Endothelial cell of umbilical vein (primary cell): ENCODE measurements around the gene AMIGO1.

Experiments used
- CTCF ChIP-seq, 2 donors: IDR thresholded peaks; 1 replicate in 1 of 2; 2 replicates in 1 of 2; pipeline ENCODE4 v1.5.1; 2011; ENCODE audit warnings: low read length in 2 of 2, mild to moderate bottlenecking in 2 of 2, moderate library complexity in 2 of 2, control low read depth in 1 of 2, inconsistent platforms in 1 of 2, low read depth in 1 of 2; ENCODE audit not compliant: insufficient read depth in 1 of 2; ENCODE audit errors: extremely low read depth in 1 of 2
- EZH2 ChIP-seq: IDR thresholded peaks from 2 replicates; pipeline ENCODE4 v1.6.1; 2012; ENCODE audit warnings: borderline replicate concordance, low read depth, mild to moderate bottlenecking, moderate library complexity, low read length, inconsistent platforms; ENCODE audit not compliant: severe bottlenecking
- FOS ChIP-seq: IDR thresholded peaks from 2 replicates; pipeline ENCODE4 v1.6.1; 2011; ENCODE audit warnings: mild to moderate bottlenecking, low read length, moderate library complexity, borderline replicate concordance; ENCODE audit not compliant: insufficient read depth
- GATA2 ChIP-seq: IDR thresholded peaks from 2 replicates; pipeline ENCODE4 v1.7.0; 2011; ENCODE audit warnings: low read depth, mild to moderate bottlenecking, moderate library complexity, mixed read lengths, low read length; ENCODE audit not compliant: insufficient read length, insufficient read depth
- MAX ChIP-seq: IDR thresholded peaks from 2 replicates; pipeline ENCODE4 v1.6.1; 2011; ENCODE audit not compliant: insufficient read depth, insufficient read length
- MYC ChIP-seq: IDR thresholded peaks from one replicate; pipeline ENCODE4 v1.6.1; 2011; ENCODE audit warnings: mild to moderate bottlenecking, low read depth, low read length
- POLR2A ChIP-seq: IDR thresholded peaks from 2 replicates; pipeline ENCODE4 v1.6.1; 2012; ENCODE audit warnings: low read depth, mild to moderate bottlenecking, control low read depth, low read length
- POLR2AphosphoS5 ChIP-seq: IDR thresholded peaks from 2 replicates; pipeline ENCODE4 v1.6.1; 2012; ENCODE audit warnings: low read depth, mild to moderate bottlenecking, control low read depth, low read length, moderate library complexity; ENCODE audit not compliant: insufficient read depth

DNA sequence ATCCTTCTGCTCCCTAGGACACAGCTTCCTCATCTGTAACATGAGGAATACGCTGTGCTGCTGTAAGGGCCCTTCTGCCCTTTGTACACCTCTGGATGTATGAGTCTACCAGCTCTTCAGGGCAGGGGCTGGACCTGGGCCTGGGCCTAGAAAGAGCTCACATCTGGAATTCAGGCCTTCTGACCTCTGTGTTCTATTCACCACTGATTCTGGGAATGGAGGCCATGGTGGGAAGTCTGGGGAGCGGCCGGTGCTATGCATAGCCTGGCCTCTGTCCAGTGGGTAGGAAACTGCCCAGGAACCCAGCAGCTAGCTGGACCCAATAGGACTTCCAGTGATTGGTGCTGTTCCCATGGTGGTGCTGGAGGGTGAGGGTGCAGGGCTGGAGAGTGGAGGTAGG lies 19.2 kb upstream of the AMIGO1 start:
- no peak for TF ChIP-seq MAX
- no peak for TF ChIP-seq CTCF (IDR thresholded peaks at IDR 0.05; ENCODE audit: extremely low read depth in 1 of 2, insufficient read depth in 1 of 2, low read depth in 1 of 2, low read length in 2 of 2)
- no peak for TF ChIP-seq GATA2
- TF ChIP-seq POLR2A, result no peak
- TF ChIP-seq MYC, result no peak
- no peak for TF ChIP-seq FOS
- TF ChIP-seq POLR2AphosphoS5, result no peak
- TF ChIP-seq EZH2, result no peak
